Measurements from ENCODE around the gene RRP12. TPM values are rescaled to one million over a fixed set of nuclear protein-coding genes. Genes with fewer than 3 reads are reported as not detected.
A peak's percentile ranks its signal among the peaks of the same experiment; 100 is the strongest.

RRP12 gene
- total and polyA plus RNA-seq, 9 of the 15 experiments (the other 6 are each of a cell fraction or from before 2014, with no cell fraction given), result 4.6 to 68.2 (median 21.8) TPM

DNA sequence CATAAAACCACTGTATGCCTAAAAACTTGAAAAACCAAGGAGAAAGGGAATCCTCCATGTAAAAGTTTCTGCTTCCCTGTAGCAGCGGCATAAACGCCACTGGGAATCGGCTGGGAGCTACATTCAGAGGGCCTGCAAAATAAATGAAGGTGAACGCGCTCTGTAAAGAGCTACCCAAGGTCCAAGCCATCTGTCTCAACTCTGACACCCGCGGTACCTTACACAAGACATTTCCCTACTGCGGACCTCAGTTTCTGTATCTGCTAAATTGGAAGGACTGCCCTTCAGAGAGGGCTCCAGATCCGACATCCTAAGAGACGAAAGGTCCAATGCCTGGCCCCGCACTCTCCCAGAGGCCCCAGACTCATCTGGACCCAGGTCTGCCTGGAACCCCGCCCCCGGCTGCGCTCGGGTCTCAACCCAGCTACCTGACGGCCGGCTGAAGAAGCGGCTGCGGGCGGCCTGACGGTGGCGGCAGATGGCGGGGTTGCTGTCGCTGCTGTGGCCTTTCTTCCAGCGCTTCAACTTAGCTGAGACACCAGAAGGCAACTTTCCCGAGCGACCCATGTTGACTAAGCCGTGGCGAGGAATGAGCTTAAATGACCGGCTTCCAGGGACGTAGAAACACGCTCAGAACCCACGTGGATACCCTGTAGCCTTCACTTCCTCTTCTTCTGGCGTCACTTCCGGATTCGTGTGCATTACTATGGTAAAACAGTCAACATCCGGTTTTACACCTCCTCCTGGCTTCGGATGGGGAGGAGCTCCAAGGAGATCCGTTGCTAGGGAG is at the start of gene RRP12 (continued):
- TF ChIP-seq ZNF592 (IDR thresholded peaks at IDR 0.05), result no peak
- TF ChIP-seq, protein P1, sequence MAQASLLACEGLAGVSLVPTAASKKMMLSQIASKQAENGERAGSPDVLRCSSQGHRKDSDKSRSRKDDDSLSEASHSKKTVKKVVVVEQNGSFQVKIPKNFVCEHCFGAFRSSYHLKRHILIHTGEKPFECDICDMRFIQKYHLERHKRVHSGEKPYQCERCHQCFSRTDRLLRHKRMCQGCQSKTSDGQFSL (CRISPR knock-in tag; IDR thresholded peaks at IDR 0.05), result no peak
- TF ChIP-seq, protein P1 (tag; IDR thresholded peaks at IDR 0.05), result no peak
- TF ChIP-seq ZBTB17 (CRISPR knock-in tag; IDR thresholded peaks at IDR 0.05), result no peak
- TF ChIP-seq, protein P2, sequence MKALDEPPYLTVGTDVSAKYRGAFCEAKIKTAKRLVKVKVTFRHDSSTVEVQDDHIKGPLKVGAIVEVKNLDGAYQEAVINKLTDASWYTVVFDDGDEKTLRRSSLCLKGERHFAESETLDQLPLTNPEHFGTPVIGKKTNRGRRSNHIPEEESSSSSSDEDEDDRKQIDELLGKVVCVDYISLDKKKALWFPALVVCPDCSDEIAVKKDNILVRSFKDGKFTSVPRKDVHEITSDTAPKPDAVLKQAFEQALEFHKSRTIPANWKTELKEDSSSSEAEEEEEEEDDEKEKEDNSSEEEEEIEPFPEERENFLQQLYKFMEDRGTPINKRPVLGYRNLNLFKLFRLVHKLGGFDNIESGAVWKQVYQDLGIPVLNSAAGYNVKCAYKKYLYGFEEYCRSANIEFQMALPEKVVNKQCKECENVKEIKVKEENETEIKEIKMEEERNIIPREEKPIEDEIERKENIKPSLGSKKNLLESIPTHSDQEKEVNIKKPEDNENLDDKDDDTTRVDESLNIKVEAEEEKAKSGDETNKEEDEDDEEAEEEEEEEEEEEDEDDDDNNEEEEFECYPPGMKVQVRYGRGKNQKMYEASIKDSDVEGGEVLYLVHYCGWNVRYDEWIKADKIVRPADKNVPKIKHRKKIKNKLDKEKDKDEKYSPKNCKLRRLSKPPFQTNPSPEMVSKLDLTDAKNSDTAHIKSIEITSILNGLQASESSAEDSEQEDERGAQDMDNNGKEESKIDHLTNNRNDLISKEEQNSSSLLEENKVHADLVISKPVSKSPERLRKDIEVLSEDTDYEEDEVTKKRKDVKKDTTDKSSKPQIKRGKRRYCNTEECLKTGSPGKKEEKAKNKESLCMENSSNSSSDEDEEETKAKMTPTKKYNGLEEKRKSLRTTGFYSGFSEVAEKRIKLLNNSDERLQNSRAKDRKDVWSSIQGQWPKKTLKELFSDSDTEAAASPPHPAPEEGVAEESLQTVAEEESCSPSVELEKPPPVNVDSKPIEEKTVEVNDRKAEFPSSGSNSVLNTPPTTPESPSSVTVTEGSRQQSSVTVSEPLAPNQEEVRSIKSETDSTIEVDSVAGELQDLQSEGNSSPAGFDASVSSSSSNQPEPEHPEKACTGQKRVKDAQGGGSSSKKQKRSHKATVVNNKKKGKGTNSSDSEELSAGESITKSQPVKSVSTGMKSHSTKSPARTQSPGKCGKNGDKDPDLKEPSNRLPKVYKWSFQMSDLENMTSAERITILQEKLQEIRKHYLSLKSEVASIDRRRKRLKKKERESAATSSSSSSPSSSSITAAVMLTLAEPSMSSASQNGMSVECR (CRISPR knock-in tag; IDR thresholded peaks at IDR 0.05), result peak; percentile 95
- no peak for TF ChIP-seq GTF2E2 (tag; IDR thresholded peaks at IDR 0.05)
- no peak for TF ChIP-seq BRD9 (IDR thresholded peaks at IDR 0.05; ENCODE audit: low read depth, partially characterized antibody)
- no peak for TF ChIP-seq ZNF764 (CRISPR knock-in tag; IDR thresholded peaks at IDR 0.05; ENCODE audit: low read depth)
- no peak for TF ChIP-seq ILF3 (IDR thresholded peaks at IDR 0.05; ENCODE audit: borderline replicate concordance)
- TF ChIP-seq, protein P3, sequence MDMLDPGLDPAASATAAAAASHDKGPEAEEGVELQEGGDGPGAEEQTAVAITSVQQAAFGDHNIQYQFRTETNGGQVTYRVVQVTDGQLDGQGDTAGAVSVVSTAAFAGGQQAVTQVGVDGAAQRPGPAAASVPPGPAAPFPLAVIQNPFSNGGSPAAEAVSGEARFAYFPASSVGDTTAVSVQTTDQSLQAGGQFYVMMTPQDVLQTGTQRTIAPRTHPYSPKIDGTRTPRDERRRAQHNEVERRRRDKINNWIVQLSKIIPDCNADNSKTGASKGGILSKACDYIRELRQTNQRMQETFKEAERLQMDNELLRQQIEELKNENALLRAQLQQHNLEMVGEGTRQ (CRISPR knock-in tag; IDR thresholded peaks at IDR 0.05), result no peak
- no peak for TF ChIP-seq NR2F6 (CRISPR knock-in tag; IDR thresholded peaks at IDR 0.05)
- no peak for TF ChIP-seq ZNF347 (CRISPR knock-in tag; IDR thresholded peaks at IDR 0.05; ENCODE audit: low read depth)
- no peak for TF ChIP-seq NR1H2 (CRISPR knock-in tag; IDR thresholded peaks at IDR 0.05)
- TF ChIP-seq, protein P4, sequence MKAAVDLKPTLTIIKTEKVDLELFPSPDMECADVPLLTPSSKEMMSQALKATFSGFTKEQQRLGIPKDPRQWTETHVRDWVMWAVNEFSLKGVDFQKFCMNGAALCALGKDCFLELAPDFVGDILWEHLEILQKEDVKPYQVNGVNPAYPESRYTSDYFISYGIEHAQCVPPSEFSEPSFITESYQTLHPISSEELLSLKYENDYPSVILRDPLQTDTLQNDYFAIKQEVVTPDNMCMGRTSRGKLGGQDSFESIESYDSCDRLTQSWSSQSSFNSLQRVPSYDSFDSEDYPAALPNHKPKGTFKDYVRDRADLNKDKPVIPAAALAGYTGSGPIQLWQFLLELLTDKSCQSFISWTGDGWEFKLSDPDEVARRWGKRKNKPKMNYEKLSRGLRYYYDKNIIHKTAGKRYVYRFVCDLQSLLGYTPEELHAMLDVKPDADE (conservative IDR thresholded peaks at IDR 0.05; ENCODE audit: control insufficient read depth, low read depth, low read length), result peak; percentile 51; the same call in 1 of the 2 replicates
- TF ChIP-seq ZNF668 (CRISPR knock-in tag; IDR thresholded peaks at IDR 0.05), result no peak
- TF ChIP-seq PML (IDR thresholded peaks at IDR 0.05; ENCODE audit: low read length), result no peak

Data from K562 (cell line).